ENCODE results near the gene KIF23.

- TF ChIP-seq POLR2A (IDR thresholded peaks at IDR 0.05; ENCODE audit: low read length) = no peak
- TF ChIP-seq GATA1 (IDR thresholded peaks at IDR 0.05; ENCODE audit: low read depth, low read length) = no peak
These were observed 22.9 kb upstream of the KIF23 start for GRCh38 chr15:69391046-69391757.
